Measurements from ENCODE around the gene MAPKAP1. TPM values are rescaled to one million over a fixed set of nuclear protein-coding genes. Genes with fewer than 3 reads are reported as not detected.

Gene MAPKAP1
- total RNA-seq, 1 donor from 2014 or later = 35.9 TPM

DNA sequence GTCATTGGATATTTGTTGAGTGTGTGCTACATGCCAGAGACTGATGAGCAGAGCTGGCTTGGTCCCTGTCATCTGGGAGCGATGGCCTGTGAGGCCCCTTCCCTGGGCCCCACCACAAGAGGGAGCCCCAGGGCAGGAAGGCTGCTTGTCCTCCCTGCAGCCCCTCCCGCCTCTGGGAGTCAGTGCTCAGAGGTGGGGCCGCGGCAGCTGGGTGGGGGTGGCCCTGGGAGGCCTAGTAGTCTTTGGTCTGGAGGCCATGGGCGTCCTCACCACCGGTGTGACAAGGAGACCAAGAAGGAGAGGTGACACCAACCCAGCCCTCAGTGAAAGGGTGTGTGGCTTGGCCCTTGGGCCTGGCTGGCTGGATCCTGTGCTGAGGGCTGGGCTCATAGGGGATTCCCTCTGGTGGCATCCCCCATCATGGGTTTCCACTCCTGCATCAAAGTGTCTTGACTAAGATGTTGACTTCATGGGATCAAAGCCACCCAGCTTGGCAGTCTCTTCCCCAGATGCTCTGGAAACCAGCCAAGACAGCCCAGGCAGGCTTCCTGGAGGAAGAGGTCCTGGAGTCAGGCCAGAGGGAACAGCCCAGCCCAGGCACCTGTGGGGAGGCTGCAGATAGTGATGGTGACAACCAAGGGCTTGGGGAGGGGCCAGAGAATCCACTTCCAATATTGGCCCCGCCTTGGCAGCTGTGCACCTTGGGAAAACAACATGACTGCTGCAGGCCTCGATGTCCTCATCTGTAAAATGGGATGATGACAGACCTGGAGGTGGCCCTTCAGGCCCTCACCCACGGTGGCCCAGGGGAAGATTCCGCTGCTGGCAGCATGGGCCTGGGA is 278.7 kb downstream of the MAPKAP1 start:
- no peak for FAIRE-seq

GRCh38 chr9:125427556-125427955 is 279.5 kb downstream of the MAPKAP1 start:
- no peak for DNase-seq (ENCODE audit: low spot score in 2 of 2)

More for the DNA sequence above, 278.7 kb downstream of the MAPKAP1 start:
- DNase-seq (ENCODE audit: low spot score in 2 of 2) = no peak

GRCh38 chr9:125426926-125427325 is 280.1 kb downstream of the MAPKAP1 start:
- DNase-seq (ENCODE audit: low spot score in 2 of 2) (peak in 1 of 2 donors; percentile 41), FAIRE-seq (no peak)

More at GRCh38 chr9:125427556-125427955, 279.5 kb downstream of the MAPKAP1 start:
- no peak for FAIRE-seq

DNA sequence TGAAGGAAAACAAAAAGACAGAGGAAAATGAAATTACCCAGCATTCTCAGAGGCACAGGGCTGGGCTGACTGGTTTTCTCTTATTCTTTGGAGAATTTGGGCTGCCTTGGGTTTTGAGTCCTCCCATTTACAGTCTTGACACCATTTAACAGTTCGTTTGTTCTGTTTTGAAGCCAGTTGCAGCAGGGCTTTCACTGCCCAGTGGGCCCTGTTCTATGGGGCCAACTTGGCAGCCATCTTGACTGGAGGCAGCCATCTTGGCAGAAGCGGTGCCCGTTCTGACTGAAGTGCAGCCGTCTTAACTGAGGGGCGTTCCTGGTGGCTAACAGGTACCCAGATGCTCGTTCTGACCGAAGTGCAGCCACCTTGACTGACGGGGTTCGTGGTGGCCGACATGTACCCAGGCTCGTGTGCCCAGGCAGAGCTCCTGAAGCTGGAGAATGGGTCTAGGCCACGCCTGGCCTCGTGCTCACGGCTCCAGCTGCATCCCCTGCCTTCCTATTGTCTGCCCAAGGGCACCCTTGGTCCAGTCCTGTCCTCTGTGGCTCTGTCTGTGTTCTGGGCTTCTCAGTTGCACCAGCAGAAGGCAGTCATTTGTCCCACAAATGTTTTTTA is 281.0 kb downstream of the MAPKAP1 start:
- FAIRE-seq (no peak), DNase-seq (ENCODE audit: low spot score in 2 of 2) (no peak)

GRCh38 chr9:125425170-125425897 is 281.7 kb downstream of the MAPKAP1 start:
- FAIRE-seq = no peak
- DNase-seq (ENCODE audit: low spot score in 2 of 2) = no peak

DNA sequence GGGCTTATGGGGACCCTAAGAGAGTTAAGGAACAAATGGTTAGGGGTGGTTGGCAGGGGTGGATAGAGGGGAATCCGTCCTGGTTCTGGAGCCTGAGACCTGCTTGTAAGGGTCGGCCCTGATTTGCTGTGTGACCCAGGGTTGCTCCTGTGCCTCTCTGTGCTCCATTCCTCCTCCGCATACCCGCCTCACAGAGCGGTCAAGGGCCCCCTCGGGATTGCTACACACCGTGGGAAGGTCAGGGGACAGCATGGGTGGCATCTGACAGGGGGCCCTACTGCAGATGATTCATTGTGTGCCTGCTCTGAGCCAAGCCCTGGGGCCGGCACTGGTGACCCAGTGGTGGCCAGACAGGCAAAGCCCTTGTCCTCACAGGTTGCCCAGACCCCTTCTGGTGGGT is 283.0 kb downstream of the MAPKAP1 start:
- DNase-seq (ENCODE audit: low spot score in 2 of 2) = no peak
- FAIRE-seq = no peak

GRCh38 chr9:125422853-125423252 is 284.2 kb downstream of the MAPKAP1 start:
- DNase-seq (ENCODE audit: low spot score in 2 of 2) = no peak
- FAIRE-seq = no peak

DNA sequence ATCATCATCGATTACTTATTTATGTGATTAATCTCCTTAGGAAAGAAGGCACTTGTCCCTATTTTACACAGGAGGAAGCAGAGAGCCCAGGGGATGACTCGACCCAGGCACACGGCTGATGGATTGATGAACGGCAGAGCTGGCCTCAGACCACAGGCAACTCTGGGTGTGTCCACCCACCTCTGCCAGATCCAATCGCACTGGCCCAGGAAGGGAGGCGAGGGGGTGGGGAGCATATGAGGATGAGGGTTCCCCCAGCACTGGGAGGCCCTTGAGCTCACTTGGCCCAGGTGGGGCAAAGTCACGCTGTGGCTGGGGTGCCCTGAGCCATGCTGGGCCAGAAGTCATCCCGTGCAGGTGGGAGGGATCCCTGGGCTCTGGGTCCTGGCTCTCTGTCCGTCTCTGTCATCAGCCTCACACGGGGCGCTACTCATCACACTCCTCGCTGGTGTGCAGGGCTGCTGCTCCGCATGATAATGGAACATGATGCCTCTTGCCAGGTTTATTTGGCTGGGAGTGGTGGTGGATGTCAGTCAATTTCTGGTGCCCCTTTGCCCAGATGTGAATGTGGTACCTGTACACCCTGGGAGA is 285.3 kb downstream of the MAPKAP1 start:
- FAIRE-seq (no peak), DNase-seq (ENCODE audit: low spot score in 2 of 2) (no peak)

DNA sequence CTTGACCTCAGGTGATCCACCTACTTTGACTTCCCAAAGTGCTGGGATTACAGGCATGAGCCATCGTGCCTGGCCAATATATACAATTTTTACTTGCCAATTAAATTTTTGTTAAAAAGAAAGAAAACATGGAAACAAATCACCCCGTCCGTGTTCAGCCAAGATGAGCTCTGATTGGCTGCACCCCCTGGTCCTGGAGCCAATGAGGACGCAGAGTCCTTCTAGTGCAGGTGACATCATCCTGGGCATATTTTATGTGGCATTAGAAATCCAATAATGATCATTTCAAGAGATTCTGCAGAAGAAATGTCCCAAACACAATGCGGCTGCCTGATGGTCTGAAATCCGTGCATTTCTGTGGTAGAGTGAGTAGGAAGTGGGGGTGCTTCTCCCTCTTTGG is 285.8 kb downstream of the MAPKAP1 start:
- FAIRE-seq (no peak), DNase-seq (ENCODE audit: low spot score in 2 of 2) (no peak)

- no peak for FAIRE-seq
- no peak for DNase-seq (ENCODE audit: low spot score in 2 of 2)
These were observed 288.6 kb downstream of the MAPKAP1 start for GRCh38 chr9:125418404-125418803.

GRCh38 chr9:125416517-125416916 is 290.5 kb downstream of the MAPKAP1 start:
- DNase-seq (ENCODE audit: low spot score in 2 of 2) = no peak
- no peak for FAIRE-seq

- FAIRE-seq = no peak
- DNase-seq (ENCODE audit: low spot score in 2 of 2) = no peak
These were observed 291.2 kb downstream of the MAPKAP1 start for GRCh38 chr9:125415583-125416460.

GRCh38 chr9:125413579-125413978 is 293.4 kb downstream of the MAPKAP1 start:
- no peak for DNase-seq (ENCODE audit: low spot score in 2 of 2)
- FAIRE-seq = no peak

- FAIRE-seq = no peak
These were observed 294.8 kb downstream of the MAPKAP1 start for GRCh38 chr9:125412166-125412565.

GRCh38 chr9:125411171-125411756 is 295.7 kb downstream of the MAPKAP1 start:
- FAIRE-seq = no peak
- DNase-seq (ENCODE audit: low spot score in 2 of 2) = no peak

More at GRCh38 chr9:125412166-125412565, 294.8 kb downstream of the MAPKAP1 start:
- DNase-seq (ENCODE audit: low spot score in 2 of 2) = no peak

GRCh38 chr9:125410522-125410894 is 296.5 kb downstream of the MAPKAP1 start:
- DNase-seq (ENCODE audit: low spot score in 2 of 2) (no peak), FAIRE-seq (no peak)

- no peak for FAIRE-seq
- DNase-seq (ENCODE audit: low spot score in 2 of 2) = peak in 1 of 2 donors; percentile 44
These were observed 297.1 kb downstream of the MAPKAP1 start for GRCh38 chr9:125409637-125410521.

GRCh38 chr9:125409217-125409636 is 297.8 kb downstream of the MAPKAP1 start:
- FAIRE-seq = no peak
- no peak for DNase-seq (ENCODE audit: low spot score in 2 of 2)

All from frontal cortex (tissue), 4 donors.